IMR-90 (cell line): ENCODE measurements around the gene CCDC85B. TPM values are rescaled to one million over a fixed set of nuclear protein-coding genes. Genes with fewer than 3 reads are reported as not detected.
A peak's percentile ranks its signal among the peaks of the same experiment; 100 is the strongest.

Experiments
- ATAC-seq: fragments of 200-7000 bp; cut with Tn5 transposase; 2 replicates; pipeline ENCODE4 v1.9.1; 2020; ENCODE audit warnings: low read depth, mild to moderate bottlenecking, moderate library complexity
- BruUV-seq: library from RNA; stranded (reverse); fragments of 400-500 nt; replicated peaks from 2 replicates; lab custom pipeline; 2021; lab: Mats Ljungman, UMichigan
- CTCF ChIA-PET: fragments of 300-600 bp; formaldehyde crosslinking; extraction: SDS; loops from one replicate; lab custom pipeline; 2021; ENCODE audit warnings: antibody characterized with exemption; lab: Yijun Ruan, JAX
- POLR2A ChIA-PET: fragments of 300-600 bp; sonication (Branson Sonifier 250); formaldehyde crosslinking; loops from one replicate; lab custom pipeline; 2022; ENCODE audit warnings: antibody characterized with exemption; ENCODE audit not compliant: unreplicated experiment; lab: Charles Lee
- DNase-seq: peaks from one replicate; pipeline ENCODE4 v3.0.0; 2013
- H2AFZ ChIP-seq: replicated peaks from 2 replicates; pipeline ENCODE3; 2013; ENCODE audit warnings: low read length, mild to moderate bottlenecking; ENCODE audit not compliant: poor library complexity
- H2AK5ac ChIP-seq: 2 replicates; pipeline ENCODE4 v1.6.1; 2013; ENCODE audit warnings: low read depth, low read length, inconsistent platforms
- H2AK9ac ChIP-seq: replicated peaks from 2 replicates; pipeline ENCODE3; 2013; ENCODE audit warnings: mild to moderate bottlenecking, low read depth, low read length, moderate library complexity; ENCODE audit not compliant: poor library complexity
- H2BK120ac ChIP-seq: 2 replicates; pipeline ENCODE4 v1.6.1; 2013; ENCODE audit warnings: low read depth, low read length, inconsistent platforms
- H2BK15ac ChIP-seq: 3 replicates; pipeline ENCODE4 v1.6.1; 2013; ENCODE audit warnings: low read depth, low read length, inconsistent platforms
- H2BK20ac ChIP-seq: 2 replicates; pipeline ENCODE4 v1.6.1; 2013; ENCODE audit warnings: low read depth, mild to moderate bottlenecking, inconsistent platforms, low read length, moderate library complexity
- H2BK5ac ChIP-seq: 2 replicates; pipeline ENCODE4 v1.6.1; 2013; ENCODE audit warnings: mild to moderate bottlenecking, low read depth, low read length, inconsistent platforms; ENCODE audit not compliant: poor library complexity, severe bottlenecking
- H3K14ac ChIP-seq: replicated peaks from 2 replicates; pipeline ENCODE4 v1.6.1; 2013; ENCODE audit warnings: low read depth, low read length, inconsistent platforms
- H3K18ac ChIP-seq: 2 replicates; pipeline ENCODE4 v1.6.1; 2013; ENCODE audit warnings: low read depth, low read length, control low read depth
- H3K23ac ChIP-seq: 2 replicates; pipeline ENCODE4 v1.6.1; 2013; ENCODE audit warnings: low read depth, low read length, inconsistent platforms
- H3K27ac ChIP-seq: 2 replicates; pipeline ENCODE4 v1.5.1; 2013; ENCODE audit warnings: mild to moderate bottlenecking, control low read depth, low read length; ENCODE audit not compliant: insufficient read depth
- H3K27me3 ChIP-seq: 2 replicates; pipeline ENCODE4 v1.6.1; 2013; ENCODE audit warnings: low read length; ENCODE audit not compliant: control insufficient read depth, insufficient read depth
- H3K36me3 ChIP-seq: 2 replicates; pipeline ENCODE4 v1.6.1; 2013; ENCODE audit warnings: low read length, mixed read lengths; ENCODE audit not compliant: control insufficient read depth, insufficient read depth
- H3K4ac ChIP-seq: 2 replicates; pipeline ENCODE4 v1.6.1; 2013; ENCODE audit warnings: low read depth, low read length, inconsistent platforms
- H3K4me1 ChIP-seq: 2 replicates; pipeline ENCODE4 v1.6.1; 2013; ENCODE audit warnings: low read length, mixed read lengths; ENCODE audit not compliant: control insufficient read depth, insufficient read depth
- H3K4me2 ChIP-seq: 2 replicates; pipeline ENCODE4 v1.6.1; 2013; ENCODE audit warnings: low read depth, mild to moderate bottlenecking, control low read depth, low read length, moderate library complexity
- H3K4me3 ChIP-seq: 2 replicates; pipeline ENCODE4 v1.5.1; 2013; ENCODE audit warnings: low read depth, mild to moderate bottlenecking, control low read depth, low read length, moderate library complexity; ENCODE audit not compliant: insufficient read depth
- H3K56ac ChIP-seq: 2 replicates; pipeline ENCODE4 v1.6.1; 2013; ENCODE audit warnings: low read length, inconsistent platforms; ENCODE audit not compliant: insufficient read depth; ENCODE audit errors: extremely low read depth
- H3K79me1 ChIP-seq, 2 experiments: 2 replicates each; pipeline ENCODE4 v1.6.1; 2013; ENCODE audit warnings: low read length in 2 of 2, inconsistent platforms in 1 of 2, low read depth in 1 of 2
- H3K9ac ChIP-seq: 2 replicates; pipeline ENCODE4 v1.6.1; 2013; ENCODE audit warnings: low read depth, low read length, control low read depth
- H3K9me1 ChIP-seq: 2 replicates; pipeline ENCODE4 v1.6.1; 2013; ENCODE audit warnings: low read length, inconsistent platforms; ENCODE audit not compliant: insufficient read depth
- H3K9me3 ChIP-seq: 2 replicates; pipeline ENCODE4 v1.6.1; 2013; ENCODE audit warnings: low read length; ENCODE audit not compliant: control insufficient read depth, insufficient read depth
- H4K20me1 ChIP-seq: 2 replicates; pipeline ENCODE4 v1.6.1; 2013; ENCODE audit warnings: low read length, inconsistent platforms; ENCODE audit not compliant: insufficient read depth
- H4K5ac ChIP-seq: 2 replicates; pipeline ENCODE4 v1.6.1; 2013; ENCODE audit warnings: mild to moderate bottlenecking, low read depth, low read length, control low read depth
- H4K8ac ChIP-seq, 2 experiments: 2 replicates each; pipeline ENCODE4 v1.6.1; 2013; ENCODE audit warnings: low read depth in 2 of 2, low read length in 2 of 2, control low read depth in 1 of 2, inconsistent platforms in 1 of 2
- H4K91ac ChIP-seq: 2 replicates; pipeline ENCODE4 v1.6.1; 2013; ENCODE audit warnings: low read depth, low read length, inconsistent platforms; ENCODE audit not compliant: insufficient read depth
- BHLHE40 ChIP-seq: fragments of 150-350 bp; IDR thresholded peaks from 2 replicates; pipeline ENCODE4 v1.6.1; 2016; ENCODE audit warnings: mild to moderate bottlenecking, low read depth, low read length
- FOS ChIP-seq: fragments of 150-350 bp; IDR thresholded peaks from 2 replicates; pipeline ENCODE4 v1.6.1; 2016; ENCODE audit warnings: low read depth, low read length
- MAZ ChIP-seq: IDR thresholded peaks from 2 replicates; pipeline ENCODE4 v1.6.1; 2012; ENCODE audit warnings: low read depth, mild to moderate bottlenecking, low read length, improper control_type of control experiment, moderate library complexity, borderline replicate concordance
- NFE2L2 ChIP-seq: fragments of 150-350 bp; IDR thresholded peaks from 2 replicates; pipeline ENCODE4 v1.6.1; 2016; ENCODE audit warnings: low read depth, mild to moderate bottlenecking, low read length
- POLR2A ChIP-seq: IDR thresholded peaks from 2 replicates; pipeline ENCODE4 v1.6.1; 2012; ENCODE audit warnings: mild to moderate bottlenecking, low read depth, low read length
- RFX5 ChIP-seq: IDR thresholded peaks from 2 replicates; pipeline ENCODE4 v1.8.0; 2012; ENCODE audit warnings: low read depth, mild to moderate bottlenecking, low read length, moderate library complexity
- SMC3 ChIP-seq: fragments of 150-350 bp; IDR thresholded peaks from 2 replicates; pipeline ENCODE4 v1.6.1; 2016; ENCODE audit warnings: low read depth, mild to moderate bottlenecking, antibody characterized with exemption, low read length, moderate library complexity
- WGBS, 2 experiments: methylation state at CpG; one replicate each; pipeline versions ENCODE4 v1.1.5 to v1.1.7; 2013; ENCODE audit warnings: missing lambda C conversion rate in 2 of 2; ENCODE audit not compliant: insufficient read length in 1 of 2; ENCODE audit errors: extremely low coverage in 2 of 2; 5-methylcytosine and 5-hydroxymethylcytosine counted together
- dilution Hi-C: fragments of 300-500 bp; cut with HindIII; formaldehyde crosslinking; loops from one replicate; pipeline ENCODE4 v1.14.3; 2018; ENCODE audit warnings: low sequenced_read_pairs; ENCODE audit not compliant: unreplicated experiment
- in situ Hi-C: fragments of 300-500 bp; cut with MboI; formaldehyde crosslinking; loops from 3 replicates; pipeline ENCODE4 v1.14.3; 2019; ENCODE audit warnings: low sequenced_read_pairs, inconsistent platforms, mixed read lengths
- intact Hi-C: fragments of 100-400 bp; cut with micrococcal nuclease; formaldehyde crosslinking; loops from 2 replicates; pipeline ENCODE4 v1.10.0; 2022
- polyA plus RNA-seq, 3 experiments: library from polyadenylated mRNA; depleted of rRNA; stranded (reverse); fragments of >200 nt; gene quantifications; 2 replicates each; pipeline ENCODE4 v1.2.3, GENCODE V29; 2012; ENCODE audit warnings: low replicate concordance in 1 of 3
- total RNA-seq: library from RNA; depleted of rRNA; stranded (reverse); fragments of >200 nt; gene quantifications from 2 replicates; pipeline ENCODE4 v1.2.3, GENCODE V29; 2012

CCDC85B gene
- total and polyA plus RNA-seq, 2 of the 4 experiments (the other 2 are of a cell fraction): 17.6 to 35.4 TPM

DNA sequence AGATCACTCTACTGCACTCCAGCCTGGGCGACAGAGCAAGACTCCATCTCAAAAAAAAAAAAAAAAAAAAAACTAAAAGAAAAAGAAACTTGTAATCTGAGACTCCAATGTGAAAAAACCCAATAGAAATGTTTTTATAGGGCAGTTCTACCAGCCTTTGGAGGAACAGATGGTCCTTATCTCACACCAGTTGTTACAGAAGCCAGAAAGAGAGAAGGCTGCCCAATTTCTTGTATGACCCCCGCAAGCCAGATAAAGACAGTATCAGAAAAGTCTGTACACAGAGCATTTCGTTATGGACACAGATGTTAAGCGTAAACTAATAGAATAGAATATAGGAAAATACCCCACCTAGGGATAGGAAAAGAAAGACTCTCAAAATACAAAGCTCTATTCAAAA, 43.5 kb downstream of the CCDC85B start:
- H2BK5ac ChIP-seq: no peak overlapping the region
- H3K9me3 ChIP-seq: no peaks in the 10 kb centered on the region
- H3K4ac ChIP-seq: no peak overlapping the region
- H4K8ac ChIP-seq: no peak overlapping the region
- no peak overlapping the region for H4K91ac ChIP-seq
- no peak overlapping the region for H2BK20ac ChIP-seq
- no peak overlapping the region for H3K18ac ChIP-seq
- H3K4me1 ChIP-seq: peaks cover 4% of the 10 kb centered on the region; the same call in 1 of the 2 replicates
- no peak overlapping the region for H3K14ac ChIP-seq
- no peaks in the 10 kb centered on the region for H3K36me3 ChIP-seq
- H4K20me1 ChIP-seq: no peaks in the 10 kb centered on the region
- H3K9ac ChIP-seq: no peak overlapping the region
- ATAC-seq (peak; percentile 61), DNase-seq (peak; percentile 63)
- ChIA-PET POLR2A (interaction anchor here (0.6 kb wide), 1 partner anchor 33 kb away, joined by 3 read pairs; no protein-coding TSS in a partner anchor), CTCF (no interaction called here)
- no TSS peak for BruUV-seq
- no peak overlapping the region for H2AFZ ChIP-seq
- intact Hi-C loops (no loop called here), dilution Hi-C loops (no loop called here), in situ Hi-C loops (no loop called here)
- no peak overlapping the region for H3K27ac ChIP-seq
- WGBS, 2 experiments: no CpG with 5 or more reads among the region's 4 CpGs
- H4K5ac ChIP-seq: no peak overlapping the region; the same call in 1 of the 2 replicates
- H2AK5ac ChIP-seq: no peak overlapping the region
- H3K27me3 ChIP-seq: no peaks in the 10 kb centered on the region
- no peak overlapping the region for H2BK15ac ChIP-seq
- no peak for TF ChIP-seq BHLHE40
- TF ChIP-seq SMC3: no peak
- no peak for TF ChIP-seq RFX5
- no peak for TF ChIP-seq POLR2A
- no peak for TF ChIP-seq NFE2L2
- TF ChIP-seq FOS: no peak
- no peak for TF ChIP-seq MAZ
- H2AK9ac ChIP-seq: no peak overlapping the region
- H3K9me1 ChIP-seq: no peaks in the 10 kb centered on the region
- H3K4me3 ChIP-seq: no peak overlapping the region
- H3K56ac ChIP-seq: no peak overlapping the region
- H3K4me2 ChIP-seq: no peak overlapping the region
- no peak overlapping the region for H2BK120ac ChIP-seq
- H3K23ac ChIP-seq: no peak overlapping the region
- H3K79me1 ChIP-seq: no peaks in the 10 kb centered on the region
